ENCODE measurements around the gene BCAR3. TPM values are rescaled to one million over a fixed set of nuclear protein-coding genes. Genes with fewer than 3 reads are reported as not detected.

BCAR3 gene
- total and polyA plus RNA-seq, 2 of the 4 experiments (the other 2 are of a cell fraction), result 41.4 to 46.4 TPM

GRCh38 chr1:93581917-93582850, 99.5 kb downstream of the BCAR3 start:
- Histone ChIP-seq H3K9me1 (ENCODE audit: insufficient read depth, low read length) (peaks cover 18% of the 10 kb centered on the region), H3K4ac (ENCODE audit: low read depth, low read length) (no peak overlapping the region), H4K91ac (ENCODE audit: insufficient read depth, low read depth, low read length) (no peak overlapping the region), H3K23ac (ENCODE audit: low read depth, low read length) (no peak overlapping the region), H4K5ac (ENCODE audit: low read depth, low read length) (no peak overlapping the region), H4K8ac (ENCODE audit: low read depth in 2 of 2, low read length in 2 of 2) (no peak overlapping the region), H3K4me3 (ENCODE audit: insufficient read depth, low read depth, low read length) (no peak overlapping the region), H3K56ac (ENCODE audit: extremely low read depth, insufficient read depth, low read length) (no peak overlapping the region), H2BK5ac (ENCODE audit: low read depth, low read length, poor library complexity, severe bottlenecking) (no peak overlapping the region), H3K14ac (replicated peaks; ENCODE audit: low read depth, low read length) (no peak overlapping the region), H3K79me1 (ENCODE audit: low read depth in 1 of 2, low read length in 2 of 2) (peaks cover 39 to 78% of the 10 kb centered on the region in 2 experiments), H2BK15ac (ENCODE audit: low read depth, low read length) (no peak overlapping the region), H3K36me3 (ENCODE audit: control insufficient read depth, insufficient read depth, low read length) (peaks cover 34% of the 10 kb centered on the region), H3K9me3 (ENCODE audit: control insufficient read depth, insufficient read depth, low read length) (no peaks in the 10 kb centered on the region), H3K27me3 (ENCODE audit: control insufficient read depth, insufficient read depth, low read length) (no peaks in the 10 kb centered on the region), H2AK9ac (replicated peaks; ENCODE audit: low read depth, low read length, poor library complexity) (no peak overlapping the region), H2AK5ac (ENCODE audit: low read depth, low read length) (no peak overlapping the region), H3K4me1 (ENCODE audit: control insufficient read depth, insufficient read depth, low read length) (peaks cover 16% of the 10 kb centered on the region), H2BK120ac (ENCODE audit: low read depth, low read length) (no peak overlapping the region), H4K20me1 (ENCODE audit: insufficient read depth, low read length) (peaks cover 53% of the 10 kb centered on the region), H2AFZ (replicated peaks; ENCODE audit: low read length, poor library complexity) (no peak overlapping the region), H3K27ac (ENCODE audit: insufficient read depth, low read length) (no peak overlapping the region), H2BK20ac (ENCODE audit: low read depth, low read length) (no peak overlapping the region), H3K9ac (ENCODE audit: low read depth, low read length) (no peak overlapping the region), H3K18ac (ENCODE audit: low read depth, low read length) (no peak overlapping the region), H3K4me2 (ENCODE audit: low read depth, low read length) (no peak overlapping the region)
- 90% methylated on average over 12 of the region's 23 CpGs; no CpG with 5 or more reads in 1 of the 2 experiments for WGBS, 2 experiments (ENCODE audit: extremely low coverage in 2 of 2, insufficient read length in 1 of 2)
- dilution Hi-C loops (cut with HindIII; ENCODE audit: low sequenced_read_pairs, unreplicated experiment), result no loop called here
- in situ Hi-C loops (cut with MboI; ENCODE audit: low sequenced_read_pairs), result no loop called here
- CTCF ChIA-PET, result no interaction called here
- TF ChIP-seq RCOR1 (IDR thresholded peaks at IDR 0.05; ENCODE audit: insufficient replicate concordance, low read length) (no peak), MAFK (IDR thresholded peaks at IDR 0.05; ENCODE audit: low read depth, low read length) (no peak), SMC3 (IDR thresholded peaks at IDR 0.05; ENCODE audit: low read depth, low read length) (no peak), RAD21 (IDR thresholded peaks at IDR 0.05; ENCODE audit: low read length) (no peak), BHLHE40 (IDR thresholded peaks at IDR 0.05; ENCODE audit: low read depth, low read length) (no peak), MAZ (IDR thresholded peaks at IDR 0.05; ENCODE audit: borderline replicate concordance, low read depth, low read length) (no peak), POLR2A (IDR thresholded peaks at IDR 0.05; ENCODE audit: low read depth, low read length) (no peak), CHD1 (IDR thresholded peaks at IDR 0.05; ENCODE audit: low read depth, low read length) (no peak), ELK1 (IDR thresholded peaks at IDR 0.05; ENCODE audit: borderline replicate concordance, low read depth, low read length) (no peak)
- BruUV-seq (replicated peaks), result no TSS peak
- no peak for ATAC-seq (ENCODE audit: low read depth)
- intact Hi-C loops (cut with micrococcal nuclease), result no loop called here
- no peak for DNase-seq
- POLR2A ChIA-PET (ENCODE audit: unreplicated experiment), result interaction anchor here (0.6 kb wide), 1 partner anchor 134 kb away, joined by 4 read pairs; the partner anchor contains the start of gene FNBP1L

Data from IMR-90 (cell line).